Measurements from ENCODE around the gene FBLN1. TPM values are rescaled to one million over a fixed set of nuclear protein-coding genes. Genes with fewer than 3 reads are reported as not detected.

FBLN1 gene
- total and polyA plus RNA-seq, 2 of the 13 experiments (the other 11 are each of a cell fraction or from before 2014, with no cell fraction given) = 37.3 to 103 TPM

GRCh38 chr22:45639747-45640102 is 137.0 kb downstream of the FBLN1 start (continued):
- TF ChIP-seq DZIP1 (CRISPR knock-in tag; IDR thresholded peaks at IDR 0.05) = no peak
- TF ChIP-seq ZNF460 (CRISPR knock-in tag; IDR thresholded peaks at IDR 0.05; ENCODE audit: borderline replicate concordance) = no peak
- TF ChIP-seq TRAFD1 (CRISPR knock-in tag; IDR thresholded peaks at IDR 0.05; ENCODE audit: borderline replicate concordance) = no peak
- no peak for TF ChIP-seq NFIB (CRISPR knock-in tag; IDR thresholded peaks at IDR 0.05; ENCODE audit: borderline replicate concordance)
- no peak for TF ChIP-seq ZNF546 (CRISPR knock-in tag; conservative IDR thresholded peaks at IDR 0.05)
- TF ChIP-seq SETDB1 (CRISPR knock-in tag; IDR thresholded peaks at IDR 0.05; ENCODE audit: borderline replicate concordance) = no peak
- no peak for TF ChIP-seq SYNCRIP (IDR thresholded peaks at IDR 0.05; ENCODE audit: insufficient read depth, low read depth, low read length)
- TF ChIP-seq CREBL2 (CRISPR knock-in tag; IDR thresholded peaks at IDR 0.05; ENCODE audit: borderline replicate concordance) = no peak
- TF ChIP-seq ZNF354B (CRISPR knock-in tag; IDR thresholded peaks at IDR 0.05) = no peak
- no peak for TF ChIP-seq HMG20B (CRISPR knock-in tag; conservative IDR thresholded peaks at IDR 0.05)
- TF ChIP-seq ZNF280B (CRISPR knock-in tag; IDR thresholded peaks at IDR 0.05; ENCODE audit: borderline replicate concordance) = no peak

Data from HepG2 (cell line).